Hepatocyte (in vitro differentiated cells): ENCODE results near the gene RASA1.

Experiments
- EZH2 ChIP-seq: fragments of 200-600 bp; sonication (generic); IDR thresholded peaks from 2 replicates; pipeline ENCODE4 v1.6.1; 2016; ENCODE audit warnings: antibody characterized with exemption, mild to moderate bottlenecking, borderline replicate concordance
- TF ChIP-seq, protein P1 (sequence below): fragments of 200-600 bp; sonication (generic); IDR thresholded peaks from 2 replicates; pipeline ENCODE4 v1.5.1; 2016; ENCODE audit warnings: antibody characterized with exemption, mild to moderate bottlenecking; ENCODE audit not compliant: poor library complexity

DNA sequence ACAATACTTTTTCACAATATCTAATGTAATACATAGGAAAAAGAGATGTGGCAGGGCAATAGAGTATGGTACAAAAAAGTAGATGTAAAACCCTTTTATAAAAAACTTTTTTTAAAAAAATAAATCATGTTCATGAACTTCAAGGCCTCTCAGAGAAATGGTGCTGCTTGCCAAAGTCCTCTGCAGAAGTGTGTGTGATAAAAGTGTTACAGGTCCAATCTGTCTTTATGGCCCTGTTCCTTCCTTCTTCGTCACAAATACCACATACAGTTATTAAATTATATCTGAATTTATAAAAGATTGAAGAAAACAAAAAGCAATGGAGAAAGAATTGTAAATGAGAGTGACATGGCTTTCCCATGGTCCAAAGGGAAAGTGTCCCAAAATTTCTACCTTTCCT, 166.8 kb downstream of the RASA1 start:
- no peak for TF ChIP-seq EZH2
- TF ChIP-seq, protein P1, sequence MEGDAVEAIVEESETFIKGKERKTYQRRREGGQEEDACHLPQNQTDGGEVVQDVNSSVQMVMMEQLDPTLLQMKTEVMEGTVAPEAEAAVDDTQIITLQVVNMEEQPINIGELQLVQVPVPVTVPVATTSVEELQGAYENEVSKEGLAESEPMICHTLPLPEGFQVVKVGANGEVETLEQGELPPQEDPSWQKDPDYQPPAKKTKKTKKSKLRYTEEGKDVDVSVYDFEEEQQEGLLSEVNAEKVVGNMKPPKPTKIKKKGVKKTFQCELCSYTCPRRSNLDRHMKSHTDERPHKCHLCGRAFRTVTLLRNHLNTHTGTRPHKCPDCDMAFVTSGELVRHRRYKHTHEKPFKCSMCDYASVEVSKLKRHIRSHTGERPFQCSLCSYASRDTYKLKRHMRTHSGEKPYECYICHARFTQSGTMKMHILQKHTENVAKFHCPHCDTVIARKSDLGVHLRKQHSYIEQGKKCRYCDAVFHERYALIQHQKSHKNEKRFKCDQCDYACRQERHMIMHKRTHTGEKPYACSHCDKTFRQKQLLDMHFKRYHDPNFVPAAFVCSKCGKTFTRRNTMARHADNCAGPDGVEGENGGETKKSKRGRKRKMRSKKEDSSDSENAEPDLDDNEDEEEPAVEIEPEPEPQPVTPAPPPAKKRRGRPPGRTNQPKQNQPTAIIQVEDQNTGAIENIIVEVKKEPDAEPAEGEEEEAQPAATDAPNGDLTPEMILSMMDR: no peak
